Measurements from ENCODE around the gene GRK4.
"Not testable (repeated sequence)": the region's sequence is repeated elsewhere in the genome, so short reads cannot be mapped to it uniquely, and the experiment has no call there.

The GRK4 gene

GRCh38 chr4:2961811-2962441 lies 1.4 kb upstream of the GRK4 start:
- no peak for DNase-seq

- no peak for DNase-seq
Measured at GRCh38 chr4:2962614-2963174, 677 bp upstream of the GRK4 start.

GRCh38 chr4:2963966-2964471 lies 648 bp downstream of the GRK4 start:
- DNase-seq = no peak

GRCh38 chr4:2964706-2965258 lies 1.4 kb downstream of the GRK4 start:
- DNase-seq = no peak

GRCh38 chr4:2965262-2965661 lies 1.9 kb downstream of the GRK4 start:
- no peak for DNase-seq

- no peak for DNase-seq
Measured at GRCh38 chr4:2968381-2968780, 5.0 kb downstream of the GRK4 start.

GRCh38 chr4:2971275-2971674 lies 7.9 kb downstream of the GRK4 start:
- DNase-seq = no peak

- no peak for DNase-seq
Measured at GRCh38 chr4:2977211-2978088, 14.1 kb downstream of the GRK4 start.

- no peak for DNase-seq
Measured at GRCh38 chr4:2981256-2981819, 18.0 kb downstream of the GRK4 start.

GRCh38 chr4:2982012-2982411 lies 18.6 kb downstream of the GRK4 start:
- DNase-seq = no peak

GRCh38 chr4:2983715-2984114 lies 20.3 kb downstream of the GRK4 start:
- not testable (repeated sequence) for DNase-seq

- DNase-seq = no peak
Measured at GRCh38 chr4:2991243-2991642, 27.9 kb downstream of the GRK4 start.

- no peak for DNase-seq
Measured at GRCh38 chr4:2994917-2995316, 31.5 kb downstream of the GRK4 start.

GRCh38 chr4:2995546-2996265 lies 32.3 kb downstream of the GRK4 start:
- no peak for DNase-seq

GRCh38 chr4:2996415-2996814 lies 33.0 kb downstream of the GRK4 start:
- DNase-seq = no peak

- no peak for DNase-seq
Measured at GRCh38 chr4:3007724-3008123, 44.4 kb downstream of the GRK4 start.

GRCh38 chr4:3009422-3009821 lies 46.1 kb downstream of the GRK4 start:
- no peak for DNase-seq

- DNase-seq = no peak
Measured at GRCh38 chr4:3010577-3010976, 47.2 kb downstream of the GRK4 start.

GRCh38 chr4:3010998-3011397 lies 47.6 kb downstream of the GRK4 start:
- DNase-seq = no peak

GRCh38 chr4:3011456-3012220 lies 48.3 kb downstream of the GRK4 start:
- no peak for DNase-seq

- DNase-seq = no peak
Measured at GRCh38 chr4:3013323-3013722, 50.0 kb downstream of the GRK4 start.

GRCh38 chr4:3013839-3014350 lies 50.5 kb downstream of the GRK4 start:
- no peak for DNase-seq

Data from activated CD4-positive, CD25-positive, alpha-beta regulatory T cell treated with anti-CD3 and anti-CD28 coated beads, Interleukin-2, amount 50 U/mL, for 72 hours (primary cell).